Measurements from ENCODE around the gene DCANP1. TPM values are rescaled to one million over a fixed set of nuclear protein-coding genes. Genes with fewer than 3 reads are reported as not detected.

The DCANP1 gene
- total and polyA plus RNA-seq, 4 donors: 0.05 TPM; not detected in 3

DNA sequence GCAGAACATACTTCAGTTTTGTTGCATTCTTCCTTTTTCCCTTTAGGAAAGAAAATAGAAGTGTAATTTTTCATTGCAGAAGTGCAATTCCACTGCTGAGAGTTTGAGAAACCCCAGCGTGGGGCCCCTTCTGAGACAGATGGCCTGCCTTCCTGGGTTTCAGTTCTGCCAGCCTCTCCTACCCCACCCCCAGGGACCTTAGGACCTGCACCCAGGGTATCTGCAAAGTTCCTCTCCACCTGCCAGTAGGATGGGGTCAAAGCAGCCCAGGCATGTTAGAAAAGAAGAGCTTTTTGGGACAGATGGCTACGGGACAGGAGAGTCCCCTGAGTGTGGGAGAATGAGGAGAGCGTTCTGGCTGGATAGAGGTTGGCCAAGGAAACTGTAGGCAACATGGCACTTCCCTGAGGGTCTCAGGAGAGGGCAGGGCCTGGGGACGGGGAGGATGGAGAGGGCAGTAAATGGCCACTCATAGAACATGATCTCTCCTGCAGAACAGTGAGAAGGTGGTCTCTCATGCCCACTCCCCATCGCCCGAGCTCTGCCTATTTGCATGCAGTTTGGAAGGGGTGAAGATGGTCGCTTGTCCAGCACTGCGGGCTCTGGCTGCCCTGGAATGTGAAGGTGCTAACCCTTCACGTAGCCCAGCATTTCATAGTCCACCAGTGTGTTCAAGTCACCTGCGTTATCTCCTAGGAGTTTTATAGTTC is 5.3 kb upstream of the DCANP1 start, which contains the start of gene TIFAB:
TIFAB (minus strand) TSS at position 31 of the 710 bp plus-strand sequence. CDS start 2,412 bp downstream, outside the sequence.
- H3K36me3 ChIP-seq (ENCODE audit: control insufficient read depth in 4 of 4, insufficient read depth in 3 of 4, low read depth in 1 of 4, low read length in 3 of 4): no peaks in the 10 kb centered on the region
- no peaks in the 10 kb centered on the region for H3K9me3 ChIP-seq (ENCODE audit: control insufficient read depth in 4 of 4, low read length in 3 of 4)
- no peak for DNase-seq (ENCODE audit: low spot score)
- no peaks in the 10 kb centered on the region for H3K4me1 ChIP-seq (ENCODE audit: control insufficient read depth in 4 of 4, insufficient read depth in 4 of 4, low read length in 3 of 4)
- no peaks in the 10 kb centered on the region for H3K27me3 ChIP-seq (ENCODE audit: control insufficient read depth in 4 of 4, insufficient read depth in 4 of 4, low read length in 3 of 4)
- WGBS: 78% methylated on average over 10 of the region's 10 CpGs
- H3K27ac ChIP-seq (ENCODE audit: low read depth in 1 of 2, low read length in 2 of 2): no peak within 1 kb of the TSS
- no peak within 1 kb of the TSS for H3K9ac ChIP-seq (ENCODE audit: low read depth in 1 of 2, low read length in 2 of 2)
- no peak within 1 kb of the TSS for H3K4me3 ChIP-seq (ENCODE audit: low read depth in 1 of 3, low read length in 3 of 3)
- TF ChIP-seq TAF1 (conservative IDR thresholded peaks at IDR 0.05) (no peak), YY1 (IDR thresholded peaks at IDR 0.05) (no peak), JUND (IDR thresholded peaks at IDR 0.05) (no peak), HNF4A (conservative IDR thresholded peaks at IDR 0.05) (no peak), NR2F2 (IDR thresholded peaks at IDR 0.05) (no peak), RXRA (IDR thresholded peaks at IDR 0.05) (no peak), FOXA2 (IDR thresholded peaks at IDR 0.05) (no peak), FOXA1 (IDR thresholded peaks at IDR 0.05) (no peak), GABPA (IDR thresholded peaks at IDR 0.05 in 1 of 2, conservative IDR thresholded peaks at IDR 0.05 in 1 of 2) (no peak), EGR1 (IDR thresholded peaks at IDR 0.05; ENCODE audit: low read depth in 2 of 2) (no peak), HNF4G (IDR thresholded peaks at IDR 0.05) (no peak), SP1 (IDR thresholded peaks at IDR 0.05) (no peak), RAD21 (IDR thresholded peaks at IDR 0.05) (no peak)
- TF ChIP-seq, protein P1, sequence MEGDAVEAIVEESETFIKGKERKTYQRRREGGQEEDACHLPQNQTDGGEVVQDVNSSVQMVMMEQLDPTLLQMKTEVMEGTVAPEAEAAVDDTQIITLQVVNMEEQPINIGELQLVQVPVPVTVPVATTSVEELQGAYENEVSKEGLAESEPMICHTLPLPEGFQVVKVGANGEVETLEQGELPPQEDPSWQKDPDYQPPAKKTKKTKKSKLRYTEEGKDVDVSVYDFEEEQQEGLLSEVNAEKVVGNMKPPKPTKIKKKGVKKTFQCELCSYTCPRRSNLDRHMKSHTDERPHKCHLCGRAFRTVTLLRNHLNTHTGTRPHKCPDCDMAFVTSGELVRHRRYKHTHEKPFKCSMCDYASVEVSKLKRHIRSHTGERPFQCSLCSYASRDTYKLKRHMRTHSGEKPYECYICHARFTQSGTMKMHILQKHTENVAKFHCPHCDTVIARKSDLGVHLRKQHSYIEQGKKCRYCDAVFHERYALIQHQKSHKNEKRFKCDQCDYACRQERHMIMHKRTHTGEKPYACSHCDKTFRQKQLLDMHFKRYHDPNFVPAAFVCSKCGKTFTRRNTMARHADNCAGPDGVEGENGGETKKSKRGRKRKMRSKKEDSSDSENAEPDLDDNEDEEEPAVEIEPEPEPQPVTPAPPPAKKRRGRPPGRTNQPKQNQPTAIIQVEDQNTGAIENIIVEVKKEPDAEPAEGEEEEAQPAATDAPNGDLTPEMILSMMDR (IDR thresholded peaks at IDR 0.05; ENCODE audit: low read depth, low read length, missing input control): no peak
- TF ChIP-seq, protein P2, sequence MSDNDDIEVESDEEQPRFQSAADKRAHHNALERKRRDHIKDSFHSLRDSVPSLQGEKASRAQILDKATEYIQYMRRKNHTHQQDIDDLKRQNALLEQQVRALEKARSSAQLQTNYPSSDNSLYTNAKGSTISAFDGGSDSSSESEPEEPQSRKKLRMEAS (IDR thresholded peaks at IDR 0.05): no peak
- TF ChIP-seq, protein P3, sequence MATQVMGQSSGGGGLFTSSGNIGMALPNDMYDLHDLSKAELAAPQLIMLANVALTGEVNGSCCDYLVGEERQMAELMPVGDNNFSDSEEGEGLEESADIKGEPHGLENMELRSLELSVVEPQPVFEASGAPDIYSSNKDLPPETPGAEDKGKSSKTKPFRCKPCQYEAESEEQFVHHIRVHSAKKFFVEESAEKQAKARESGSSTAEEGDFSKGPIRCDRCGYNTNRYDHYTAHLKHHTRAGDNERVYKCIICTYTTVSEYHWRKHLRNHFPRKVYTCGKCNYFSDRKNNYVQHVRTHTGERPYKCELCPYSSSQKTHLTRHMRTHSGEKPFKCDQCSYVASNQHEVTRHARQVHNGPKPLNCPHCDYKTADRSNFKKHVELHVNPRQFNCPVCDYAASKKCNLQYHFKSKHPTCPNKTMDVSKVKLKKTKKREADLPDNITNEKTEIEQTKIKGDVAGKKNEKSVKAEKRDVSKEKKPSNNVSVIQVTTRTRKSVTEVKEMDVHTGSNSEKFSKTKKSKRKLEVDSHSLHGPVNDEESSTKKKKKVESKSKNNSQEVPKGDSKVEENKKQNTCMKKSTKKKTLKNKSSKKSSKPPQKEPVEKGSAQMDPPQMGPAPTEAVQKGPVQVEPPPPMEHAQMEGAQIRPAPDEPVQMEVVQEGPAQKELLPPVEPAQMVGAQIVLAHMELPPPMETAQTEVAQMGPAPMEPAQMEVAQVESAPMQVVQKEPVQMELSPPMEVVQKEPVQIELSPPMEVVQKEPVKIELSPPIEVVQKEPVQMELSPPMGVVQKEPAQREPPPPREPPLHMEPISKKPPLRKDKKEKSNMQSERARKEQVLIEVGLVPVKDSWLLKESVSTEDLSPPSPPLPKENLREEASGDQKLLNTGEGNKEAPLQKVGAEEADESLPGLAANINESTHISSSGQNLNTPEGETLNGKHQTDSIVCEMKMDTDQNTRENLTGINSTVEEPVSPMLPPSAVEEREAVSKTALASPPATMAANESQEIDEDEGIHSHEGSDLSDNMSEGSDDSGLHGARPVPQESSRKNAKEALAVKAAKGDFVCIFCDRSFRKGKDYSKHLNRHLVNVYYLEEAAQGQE (IDR thresholded peaks at IDR 0.05): no peak
- TF ChIP-seq, protein P4, sequence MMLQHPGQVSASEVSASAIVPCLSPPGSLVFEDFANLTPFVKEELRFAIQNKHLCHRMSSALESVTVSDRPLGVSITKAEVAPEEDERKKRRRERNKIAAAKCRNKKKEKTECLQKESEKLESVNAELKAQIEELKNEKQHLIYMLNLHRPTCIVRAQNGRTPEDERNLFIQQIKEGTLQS (IDR thresholded peaks at IDR 0.05): no peak
- TF ChIP-seq, protein P5, sequence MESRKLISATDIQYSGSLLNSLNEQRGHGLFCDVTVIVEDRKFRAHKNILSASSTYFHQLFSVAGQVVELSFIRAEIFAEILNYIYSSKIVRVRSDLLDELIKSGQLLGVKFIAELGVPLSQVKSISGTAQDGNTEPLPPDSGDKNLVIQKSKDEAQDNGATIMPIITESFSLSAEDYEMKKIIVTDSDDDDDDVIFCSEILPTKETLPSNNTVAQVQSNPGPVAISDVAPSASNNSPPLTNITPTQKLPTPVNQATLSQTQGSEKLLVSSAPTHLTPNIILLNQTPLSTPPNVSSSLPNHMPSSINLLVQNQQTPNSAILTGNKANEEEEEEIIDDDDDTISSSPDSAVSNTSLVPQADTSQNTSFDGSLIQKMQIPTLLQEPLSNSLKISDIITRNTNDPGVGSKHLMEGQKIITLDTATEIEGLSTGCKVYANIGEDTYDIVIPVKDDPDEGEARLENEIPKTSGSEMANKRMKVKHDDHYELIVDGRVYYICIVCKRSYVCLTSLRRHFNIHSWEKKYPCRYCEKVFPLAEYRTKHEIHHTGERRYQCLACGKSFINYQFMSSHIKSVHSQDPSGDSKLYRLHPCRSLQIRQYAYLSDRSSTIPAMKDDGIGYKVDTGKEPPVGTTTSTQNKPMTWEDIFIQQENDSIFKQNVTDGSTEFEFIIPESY (IDR thresholded peaks at IDR 0.05): no peak
